ENCODE data around the gene TRIM33. TPM values are rescaled to one million over a fixed set of nuclear protein-coding genes. Genes with fewer than 3 reads are reported as not detected.
"Not testable (repeated sequence)": the region's sequence is repeated elsewhere in the genome, so short reads cannot be mapped to it uniquely, and the experiment has no call there.

The TRIM33 gene
- total RNA-seq, 8 experiments from 2014 or later = 20.2 to 63.0 (median 51.4) TPM

- Histone ChIP-seq H3K4me3 (no peak overlapping the region), H3K4me1 (replicated peaks in 1 of 2) (no peaks in the 10 kb centered on the region), H3K27ac (no peak overlapping the region)
- ATAC-seq (replicated peaks in 6 of 8) = no peak
- in situ Hi-C loops (cut with MboI; ENCODE audit: low pct_unique_long_range_greater_than_20kb in 2 of 9, low sequenced_read_pairs in 9 of 9, unreplicated experiment in 9 of 9) = no loop called here
Measured at GRCh38 chr1:114455102-114455785, 55.8 kb downstream of the TRIM33 start.

GRCh38 chr1:114454539-114454938 lies 56.5 kb downstream of the TRIM33 start:
- Histone ChIP-seq H3K4me1 (replicated peaks in 1 of 2) (no peaks in the 10 kb centered on the region), H3K4me3 (no peak overlapping the region), H3K27ac (no peak overlapping the region)
- ATAC-seq (replicated peaks in 6 of 8) = no peak
- in situ Hi-C loops (cut with MboI; ENCODE audit: low pct_unique_long_range_greater_than_20kb in 2 of 9, low sequenced_read_pairs in 9 of 9, unreplicated experiment in 9 of 9) = no loop called here
- 83 to 100% (median 91%) methylated on average over 1 of the region's 1 CpG; no CpG with 5 or more reads in 5 of the 10 experiments for WGBS, 10 experiments

- no peak for ATAC-seq (replicated peaks in 6 of 8)
- WGBS, 10 experiments = 90 to 100% (median 94%) methylated on average over 1 to 2 of the region's 2 CpGs; no CpG with 5 or more reads in 1 of the 10 experiments
- Histone ChIP-seq H3K4me1 (replicated peaks in 1 of 2) (no peaks in the 10 kb centered on the region), H3K4me3 (no peak overlapping the region), H3K27ac (no peak overlapping the region)
- in situ Hi-C loops (cut with MboI; ENCODE audit: low pct_unique_long_range_greater_than_20kb in 2 of 9, low sequenced_read_pairs in 9 of 9, unreplicated experiment in 9 of 9) = no loop called here
Measured at GRCh38 chr1:114453361-114453784, 57.6 kb downstream of the TRIM33 start.

- H3K4me1 ChIP-seq (replicated peaks in 1 of 2) = no peaks in the 10 kb centered on the region
- H3K27ac ChIP-seq = no peak overlapping the region
- in situ Hi-C loops (cut with MboI; ENCODE audit: low pct_unique_long_range_greater_than_20kb in 2 of 9, low sequenced_read_pairs in 9 of 9, unreplicated experiment in 9 of 9) = no loop called here
- peak in 3 of 8 experiments; percentile 80 to 94 (median 82) for ATAC-seq (replicated peaks in 6 of 8)
- 57 to 97% (median 88%) methylated on average over 1 to 3 of the region's 3 CpGs for WGBS, 10 experiments
- no peak overlapping the region for H3K4me3 ChIP-seq
Measured at GRCh38 chr1:114448370-114449036, 62.5 kb downstream of the TRIM33 start.

- in situ Hi-C loops (cut with MboI; ENCODE audit: low pct_unique_long_range_greater_than_20kb in 2 of 9, low sequenced_read_pairs in 9 of 9, unreplicated experiment in 9 of 9) = no loop called here
- H3K4me3 ChIP-seq = no peak overlapping the region
- H3K27ac ChIP-seq = no peak overlapping the region
- no peaks in the 10 kb centered on the region for H3K4me1 ChIP-seq (replicated peaks in 1 of 2)
- ATAC-seq (replicated peaks in 6 of 8) = no peak
- 88 to 100% (median 100%) methylated on average over 1 of the region's 1 CpG; no CpG with 5 or more reads in 1 of the 10 experiments for WGBS, 10 experiments
Measured at GRCh38 chr1:114446198-114446597, 64.8 kb downstream of the TRIM33 start.

- WGBS, 10 experiments = 63 to 100% (median 100%) methylated on average over 1 to 3 of the region's 4 CpGs; no CpG with 5 or more reads in 3 of the 10 experiments
- H3K4me1 ChIP-seq (replicated peaks in 1 of 2); in situ Hi-C loops (cut with MboI; ENCODE audit: low pct_unique_long_range_greater_than_20kb in 2 of 9, low sequenced_read_pairs in 9 of 9, unreplicated experiment in 9 of 9); H3K27ac ChIP-seq; ATAC-seq (replicated peaks in 6 of 8); H3K4me3 ChIP-seq: not testable (repeated sequence)
Measured at GRCh38 chr1:114443226-114443625, 67.8 kb downstream of the TRIM33 start.

- Histone ChIP-seq H3K4me3 (no peak overlapping the region), H3K4me1 (replicated peaks in 1 of 2) (no peaks in the 10 kb centered on the region), H3K27ac (no peak overlapping the region)
- no peak for ATAC-seq (replicated peaks in 6 of 8)
- WGBS, 10 experiments = 80 to 100% (median 97%) methylated on average over 1 to 3 of the region's 3 CpGs; no CpG with 5 or more reads in 3 of the 10 experiments
- in situ Hi-C loops (cut with MboI; ENCODE audit: low pct_unique_long_range_greater_than_20kb in 2 of 9, low sequenced_read_pairs in 9 of 9, unreplicated experiment in 9 of 9) = no loop called here
Measured at GRCh38 chr1:114441332-114441731, 69.7 kb downstream of the TRIM33 start.

- WGBS, 10 experiments = 94 to 100% (median 100%) methylated on average over 1 to 4 of the region's 4 CpGs; no CpG with 5 or more reads in 1 of the 10 experiments
- in situ Hi-C loops (cut with MboI; ENCODE audit: low pct_unique_long_range_greater_than_20kb in 2 of 9, low sequenced_read_pairs in 9 of 9, unreplicated experiment in 9 of 9) = no loop called here
- H3K27ac ChIP-seq = no peak overlapping the region
- H3K4me3 ChIP-seq = no peak overlapping the region
- no peaks in the 10 kb centered on the region for H3K4me1 ChIP-seq (replicated peaks in 1 of 2)
- ATAC-seq (replicated peaks in 6 of 8) = no peak
Measured at GRCh38 chr1:114439369-114439768, 71.6 kb downstream of the TRIM33 start.

- in situ Hi-C loops (cut with MboI; ENCODE audit: low pct_unique_long_range_greater_than_20kb in 2 of 9, low sequenced_read_pairs in 9 of 9, unreplicated experiment in 9 of 9) = no loop called here
- WGBS, 10 experiments = 89 to 100% (median 100%) methylated on average over 1 of the region's 1 CpG; no CpG with 5 or more reads in 4 of the 10 experiments
- no peaks in the 10 kb centered on the region for H3K4me1 ChIP-seq (replicated peaks in 1 of 2)
- ATAC-seq (replicated peaks in 6 of 8) = no peak
- H3K4me3 ChIP-seq = no peak overlapping the region
- H3K27ac ChIP-seq = no peak overlapping the region
Measured at GRCh38 chr1:114437812-114438211, 73.2 kb downstream of the TRIM33 start.

- no peak for ATAC-seq (replicated peaks in 6 of 8)
- in situ Hi-C loops (cut with MboI; ENCODE audit: low pct_unique_long_range_greater_than_20kb in 2 of 9, low sequenced_read_pairs in 9 of 9, unreplicated experiment in 9 of 9) = no loop called here
- no peaks in the 10 kb centered on the region for H3K4me1 ChIP-seq (replicated peaks in 1 of 2)
- 86 to 100% (median 95%) methylated on average over 1 to 3 of the region's 3 CpGs; no CpG with 5 or more reads in 1 of the 10 experiments for WGBS, 10 experiments
- no peak overlapping the region for H3K27ac ChIP-seq
- H3K4me3 ChIP-seq = no peak overlapping the region
Measured at GRCh38 chr1:114436799-114437198, 74.2 kb downstream of the TRIM33 start.

- ATAC-seq (replicated peaks in 6 of 8) = no peak
- in situ Hi-C loops (cut with MboI; ENCODE audit: low pct_unique_long_range_greater_than_20kb in 2 of 9, low sequenced_read_pairs in 9 of 9, unreplicated experiment in 9 of 9) = no loop called here
- no peak overlapping the region for H3K27ac ChIP-seq
- 90 to 100% (median 100%) methylated on average over 1 of the region's 1 CpG; no CpG with 5 or more reads in 3 of the 10 experiments for WGBS, 10 experiments
- no peak overlapping the region for H3K4me3 ChIP-seq
- H3K4me1 ChIP-seq (replicated peaks in 1 of 2) = no peaks in the 10 kb centered on the region
Measured at GRCh38 chr1:114435088-114435715, 75.8 kb downstream of the TRIM33 start.

GRCh38 chr1:114431026-114431425 lies 80.0 kb downstream of the TRIM33 start:
- Histone ChIP-seq H3K4me3 (no peak overlapping the region), H3K4me1 (replicated peaks in 1 of 2) (no peaks in the 10 kb centered on the region), H3K27ac (no peak overlapping the region)
- in situ Hi-C loops (cut with MboI; ENCODE audit: low pct_unique_long_range_greater_than_20kb in 2 of 9, low sequenced_read_pairs in 9 of 9, unreplicated experiment in 9 of 9) = no loop called here
- 40 to 100% (median 89%) methylated on average over 1 of the region's 1 CpG; no CpG with 5 or more reads in 3 of the 10 experiments for WGBS, 10 experiments
- ATAC-seq (replicated peaks in 6 of 8) = no peak

- no peak for ATAC-seq (replicated peaks in 6 of 8)
- 17 to 77% (median 40%) methylated on average over 1 of the region's 1 CpG; no CpG with 5 or more reads in 2 of the 10 experiments for WGBS, 10 experiments
- Histone ChIP-seq H3K27ac (no peak overlapping the region), H3K4me1 (replicated peaks in 1 of 2) (no peaks in the 10 kb centered on the region), H3K4me3 (no peak overlapping the region)
- in situ Hi-C loops (cut with MboI; ENCODE audit: low pct_unique_long_range_greater_than_20kb in 2 of 9, low sequenced_read_pairs in 9 of 9, unreplicated experiment in 9 of 9) = no loop called here
Measured at GRCh38 chr1:114428083-114428754, 82.8 kb downstream of the TRIM33 start.
